Measurements from ENCODE around the gene KLF14.

Gene KLF14

GRCh38 chr7:130700760-130701159 is 33.2 kb downstream of the KLF14 start:
- no peak overlapping the region for H3K4me3 ChIP-seq (ENCODE audit: low read length, poor library complexity, severe bottlenecking)
- H3K27me3 ChIP-seq (ENCODE audit: insufficient read depth, low read length, poor library complexity, severe bottlenecking): no peaks in the 10 kb centered on the region
- TF ChIP-seq EZH2phosphoT487 (IDR thresholded peaks at IDR 0.05; ENCODE audit: borderline replicate concordance): no peak
- no peak for TF ChIP-seq CTCF (conservative IDR thresholded peaks at IDR 0.05; ENCODE audit: low read length)
- H2AFZ ChIP-seq (ENCODE audit: low read length): no peak overlapping the region
- no peaks in the 10 kb centered on the region for H3K9me3 ChIP-seq (ENCODE audit: insufficient read depth, low read depth, low read length)
- H3K79me2 ChIP-seq (ENCODE audit: insufficient read depth, low read length): no peaks in the 10 kb centered on the region
- H3K4me2 ChIP-seq (ENCODE audit: low read depth, low read length, poor library complexity, severe bottlenecking): no peak overlapping the region
- no peak overlapping the region for H3K9ac ChIP-seq (ENCODE audit: low read depth, low read length, poor library complexity, severe bottlenecking)
- no peaks in the 10 kb centered on the region for H3K4me1 ChIP-seq (ENCODE audit: insufficient read depth, low read length, poor library complexity, severe bottlenecking)
- H3K9me2 ChIP-seq (replicated peaks; ENCODE audit: low read depth, low read length): no peaks in the 10 kb centered on the region
- H3K36me3 ChIP-seq (ENCODE audit: insufficient read depth, low read length): no peaks in the 10 kb centered on the region
- no peaks in the 10 kb centered on the region for H4K20me1 ChIP-seq (ENCODE audit: insufficient read depth, low read length, poor library complexity, severe bottlenecking)
- H3F3A ChIP-seq (ENCODE audit: low read depth): no peaks in the 10 kb centered on the region

GRCh38 chr7:130699686-130700085 is 34.3 kb downstream of the KLF14 start:
- no peak overlapping the region for H3K4me3 ChIP-seq (ENCODE audit: low read length, poor library complexity, severe bottlenecking)
- H3K4me2 ChIP-seq (ENCODE audit: low read depth, low read length, poor library complexity, severe bottlenecking): no peak overlapping the region
- no peaks in the 10 kb centered on the region for H3K4me1 ChIP-seq (ENCODE audit: insufficient read depth, low read length, poor library complexity, severe bottlenecking)
- H2AFZ ChIP-seq (ENCODE audit: low read length): no peak overlapping the region
- H3K9me2 ChIP-seq (replicated peaks; ENCODE audit: low read depth, low read length): no peaks in the 10 kb centered on the region
- no peaks in the 10 kb centered on the region for H3K27me3 ChIP-seq (ENCODE audit: insufficient read depth, low read length, poor library complexity, severe bottlenecking)
- TF ChIP-seq EZH2phosphoT487 (IDR thresholded peaks at IDR 0.05; ENCODE audit: borderline replicate concordance): no peak
- no peak for TF ChIP-seq CTCF (conservative IDR thresholded peaks at IDR 0.05; ENCODE audit: low read length)
- no peaks in the 10 kb centered on the region for H3K79me2 ChIP-seq (ENCODE audit: insufficient read depth, low read length)
- no peaks in the 10 kb centered on the region for H3K9me3 ChIP-seq (ENCODE audit: insufficient read depth, low read depth, low read length)
- H3K9ac ChIP-seq (ENCODE audit: low read depth, low read length, poor library complexity, severe bottlenecking): no peak overlapping the region
- no peaks in the 10 kb centered on the region for H4K20me1 ChIP-seq (ENCODE audit: insufficient read depth, low read length, poor library complexity, severe bottlenecking)
- no peaks in the 10 kb centered on the region for H3K36me3 ChIP-seq (ENCODE audit: insufficient read depth, low read length)
- H3F3A ChIP-seq (ENCODE audit: low read depth): no peaks in the 10 kb centered on the region

GRCh38 chr7:130697820-130698219 is 36.2 kb downstream of the KLF14 start:
- Histone ChIP-seq H3K4me2 (ENCODE audit: low read depth, low read length, poor library complexity, severe bottlenecking) (no peak overlapping the region), H3K27me3 (ENCODE audit: insufficient read depth, low read length, poor library complexity, severe bottlenecking) (no peaks in the 10 kb centered on the region), H3K4me1 (ENCODE audit: insufficient read depth, low read length, poor library complexity, severe bottlenecking) (no peaks in the 10 kb centered on the region), H3K79me2 (ENCODE audit: insufficient read depth, low read length) (no peaks in the 10 kb centered on the region), H3K9me2 (replicated peaks; ENCODE audit: low read depth, low read length) (no peaks in the 10 kb centered on the region), H3K9ac (ENCODE audit: low read depth, low read length, poor library complexity, severe bottlenecking) (no peak overlapping the region), H4K20me1 (ENCODE audit: insufficient read depth, low read length, poor library complexity, severe bottlenecking) (no peaks in the 10 kb centered on the region), H3K4me3 (ENCODE audit: low read length, poor library complexity, severe bottlenecking) (no peak overlapping the region), H2AFZ (ENCODE audit: low read length) (no peak overlapping the region), H3K9me3 (ENCODE audit: insufficient read depth, low read depth, low read length) (no peaks in the 10 kb centered on the region), H3K36me3 (ENCODE audit: insufficient read depth, low read length) (no peaks in the 10 kb centered on the region), H3F3A (ENCODE audit: low read depth) (no peaks in the 10 kb centered on the region)
- TF ChIP-seq EZH2phosphoT487 (IDR thresholded peaks at IDR 0.05; ENCODE audit: borderline replicate concordance) (no peak), CTCF (conservative IDR thresholded peaks at IDR 0.05; ENCODE audit: low read length) (no peak)

Measured in Loucy (cell line).